ENCODE measurements around the gene TMEM91. TPM values are rescaled to one million over a fixed set of nuclear protein-coding genes. Genes with fewer than 3 reads are reported as not detected.

The TMEM91 gene
- total RNA-seq, 1 donor from 2014 or later, result 7.4 TPM

- peaks cover 16% of the 10 kb centered on the region for H4K20me1 ChIP-seq (ENCODE audit: insufficient read depth, low read length)
- H3K36me3 Mint-ChIP-seq (ENCODE audit: low read depth, unreplicated experiment), result peaks cover 22% of the 10 kb centered on the region
- no peaks in the 10 kb centered on the region for H3K27me3 Mint-ChIP-seq (ENCODE audit: low read depth, unreplicated experiment)
- no peak for TF ChIP-seq CTCF (IDR thresholded peaks at IDR 0.05; ENCODE audit: insufficient read depth, low read depth, low read length)
- no peak for TF ChIP-seq EZH2 (IDR thresholded peaks at IDR 0.05; ENCODE audit: insufficient read depth, low read length)
- no peak overlapping the region for H3K9ac ChIP-seq (ENCODE audit: low read length)
- no peak overlapping the region for H3K27ac Mint-ChIP-seq (ENCODE audit: unreplicated experiment)
- H3K36me3 ChIP-seq (ENCODE audit: insufficient read depth, low read length), result no peaks in the 10 kb centered on the region
- H2AFZ ChIP-seq (ENCODE audit: low read depth, low read length), result no peak overlapping the region
- H3K4me3 Mint-ChIP-seq (ENCODE audit: unreplicated experiment), result no peak overlapping the region
- DNase-seq (ENCODE audit: low read depth) (no peak), FAIRE-seq (no peak)
- peaks cover 4% of the 10 kb centered on the region for H3K4me1 ChIP-seq (ENCODE audit: insufficient read depth, low read length)
- no peaks in the 10 kb centered on the region for H3K9me3 ChIP-seq (ENCODE audit: insufficient read depth, low read depth, low read length)
- no peaks in the 10 kb centered on the region for H3K27me3 ChIP-seq (ENCODE audit: insufficient read depth, low read length)
- no peak overlapping the region for H3K4me2 ChIP-seq (ENCODE audit: low read length)
- no peaks in the 10 kb centered on the region for H3K9me3 Mint-ChIP-seq (ENCODE audit: unreplicated experiment)
- no peak overlapping the region for H3K27ac ChIP-seq (ENCODE audit: low read depth, low read length)
- H3K79me2 ChIP-seq (ENCODE audit: insufficient read depth, low read length), result peaks cover 13% of the 10 kb centered on the region
- H3K4me3 ChIP-seq (ENCODE audit: insufficient read depth, low read depth, low read length), result no peak overlapping the region
- H3K4me1 Mint-ChIP-seq (ENCODE audit: low read depth, unreplicated experiment), result peaks cover 2% of the 10 kb centered on the region
Observed at GRCh38 chr19:41356984-41357739, 19.2 kb upstream of the TMEM91 start.

DNA sequence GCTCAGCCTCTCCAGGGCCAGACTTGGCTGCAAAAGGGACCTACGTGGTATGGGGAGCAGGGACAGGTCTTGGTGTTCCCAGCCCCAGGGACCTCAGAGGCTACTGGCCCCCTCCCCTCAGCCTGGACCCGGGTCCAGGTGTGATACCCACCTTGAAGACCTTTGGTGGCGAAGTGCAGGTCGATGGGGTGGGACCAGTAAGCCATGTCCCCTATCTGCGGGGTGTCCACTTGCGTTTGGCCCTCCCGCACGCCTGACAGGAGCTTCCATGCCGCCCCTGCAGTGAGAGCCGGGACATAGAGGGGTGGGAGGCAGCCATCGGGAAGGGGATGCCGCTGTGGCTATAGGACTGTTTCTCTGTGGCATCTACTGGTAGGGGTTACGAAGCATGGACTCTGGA is 18.6 kb upstream of the TMEM91 start:
- no peak overlapping the region for H3K27ac ChIP-seq (ENCODE audit: low read depth, low read length)
- FAIRE-seq, result no peak

More for the DNA sequence above, 18.6 kb upstream of the TMEM91 start:
- Mint-ChIP-seq H3K27me3 (ENCODE audit: low read depth, unreplicated experiment) (no peaks in the 10 kb centered on the region), H3K9me3 (ENCODE audit: unreplicated experiment) (no peaks in the 10 kb centered on the region), H3K27ac (ENCODE audit: unreplicated experiment) (no peak overlapping the region), H3K36me3 (ENCODE audit: low read depth, unreplicated experiment) (peaks cover 22% of the 10 kb centered on the region), H3K4me1 (ENCODE audit: low read depth, unreplicated experiment) (peaks cover 2% of the 10 kb centered on the region), H3K4me3 (ENCODE audit: unreplicated experiment) (no peak overlapping the region)
- Histone ChIP-seq H3K4me2 (ENCODE audit: low read length) (no peak overlapping the region), H3K9ac (ENCODE audit: low read length) (no peak overlapping the region), H3K36me3 (ENCODE audit: insufficient read depth, low read length) (no peaks in the 10 kb centered on the region), H3K4me1 (ENCODE audit: insufficient read depth, low read length) (peaks cover 4% of the 10 kb centered on the region), H2AFZ (ENCODE audit: low read depth, low read length) (no peak overlapping the region), H3K27me3 (ENCODE audit: insufficient read depth, low read length) (no peaks in the 10 kb centered on the region), H4K20me1 (ENCODE audit: insufficient read depth, low read length) (peaks cover 10% of the 10 kb centered on the region), H3K79me2 (ENCODE audit: insufficient read depth, low read length) (peaks cover 8% of the 10 kb centered on the region), H3K9me3 (ENCODE audit: insufficient read depth, low read depth, low read length) (no peaks in the 10 kb centered on the region), H3K4me3 (ENCODE audit: insufficient read depth, low read depth, low read length) (no peak overlapping the region)
- DNase-seq (ENCODE audit: low read depth), result no peak
- TF ChIP-seq EZH2 (IDR thresholded peaks at IDR 0.05; ENCODE audit: insufficient read depth, low read length) (no peak), CTCF (IDR thresholded peaks at IDR 0.05; ENCODE audit: insufficient read depth, low read depth, low read length) (no peak)
